ENCODE measurements around the gene TMEM119. TPM values are rescaled to one million over a fixed set of nuclear protein-coding genes. Genes with fewer than 3 reads are reported as not detected.

The TMEM119 gene
- total and polyA plus RNA-seq, 2 of the 8 experiments (the other 6 are each of a cell fraction or from before 2014, with no cell fraction given): 0.35 to 0.61 TPM

DNA sequence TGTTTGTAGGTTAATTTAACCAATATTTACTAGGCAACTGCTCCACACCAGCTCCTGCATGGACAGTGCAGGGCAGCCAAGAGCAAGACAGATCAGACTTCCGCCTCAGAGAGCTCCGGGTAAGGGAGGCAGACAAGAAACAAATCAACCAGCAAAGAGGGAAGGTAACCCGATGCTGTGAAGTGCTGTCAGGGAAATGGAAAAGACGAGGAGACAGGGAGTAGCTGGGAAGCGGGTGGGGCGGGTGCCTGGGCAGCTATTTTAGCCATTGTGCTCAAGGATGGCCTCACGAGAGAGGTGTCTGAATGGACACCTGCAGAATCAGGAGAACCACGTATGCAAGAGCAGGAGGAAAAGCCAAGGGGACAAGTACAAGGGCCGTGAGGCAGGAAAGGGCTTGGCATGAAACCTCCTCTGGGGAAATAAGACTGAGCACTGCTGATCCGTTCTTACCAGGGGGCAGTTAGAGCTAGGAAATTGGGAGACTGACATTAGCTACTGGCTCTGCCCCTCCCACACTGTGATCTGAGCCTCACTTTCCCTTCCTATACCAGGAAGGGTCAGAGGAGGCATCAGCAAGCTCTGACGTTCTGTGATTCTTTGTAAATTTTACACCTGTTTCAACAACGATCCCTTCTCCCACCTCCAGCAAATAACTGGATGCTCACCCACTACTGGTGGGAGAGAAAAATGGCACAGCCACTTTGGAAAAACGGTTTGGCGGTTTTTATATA, 6.5 kb upstream of the TMEM119 start (continued):
- TF ChIP-seq, protein P1, sequence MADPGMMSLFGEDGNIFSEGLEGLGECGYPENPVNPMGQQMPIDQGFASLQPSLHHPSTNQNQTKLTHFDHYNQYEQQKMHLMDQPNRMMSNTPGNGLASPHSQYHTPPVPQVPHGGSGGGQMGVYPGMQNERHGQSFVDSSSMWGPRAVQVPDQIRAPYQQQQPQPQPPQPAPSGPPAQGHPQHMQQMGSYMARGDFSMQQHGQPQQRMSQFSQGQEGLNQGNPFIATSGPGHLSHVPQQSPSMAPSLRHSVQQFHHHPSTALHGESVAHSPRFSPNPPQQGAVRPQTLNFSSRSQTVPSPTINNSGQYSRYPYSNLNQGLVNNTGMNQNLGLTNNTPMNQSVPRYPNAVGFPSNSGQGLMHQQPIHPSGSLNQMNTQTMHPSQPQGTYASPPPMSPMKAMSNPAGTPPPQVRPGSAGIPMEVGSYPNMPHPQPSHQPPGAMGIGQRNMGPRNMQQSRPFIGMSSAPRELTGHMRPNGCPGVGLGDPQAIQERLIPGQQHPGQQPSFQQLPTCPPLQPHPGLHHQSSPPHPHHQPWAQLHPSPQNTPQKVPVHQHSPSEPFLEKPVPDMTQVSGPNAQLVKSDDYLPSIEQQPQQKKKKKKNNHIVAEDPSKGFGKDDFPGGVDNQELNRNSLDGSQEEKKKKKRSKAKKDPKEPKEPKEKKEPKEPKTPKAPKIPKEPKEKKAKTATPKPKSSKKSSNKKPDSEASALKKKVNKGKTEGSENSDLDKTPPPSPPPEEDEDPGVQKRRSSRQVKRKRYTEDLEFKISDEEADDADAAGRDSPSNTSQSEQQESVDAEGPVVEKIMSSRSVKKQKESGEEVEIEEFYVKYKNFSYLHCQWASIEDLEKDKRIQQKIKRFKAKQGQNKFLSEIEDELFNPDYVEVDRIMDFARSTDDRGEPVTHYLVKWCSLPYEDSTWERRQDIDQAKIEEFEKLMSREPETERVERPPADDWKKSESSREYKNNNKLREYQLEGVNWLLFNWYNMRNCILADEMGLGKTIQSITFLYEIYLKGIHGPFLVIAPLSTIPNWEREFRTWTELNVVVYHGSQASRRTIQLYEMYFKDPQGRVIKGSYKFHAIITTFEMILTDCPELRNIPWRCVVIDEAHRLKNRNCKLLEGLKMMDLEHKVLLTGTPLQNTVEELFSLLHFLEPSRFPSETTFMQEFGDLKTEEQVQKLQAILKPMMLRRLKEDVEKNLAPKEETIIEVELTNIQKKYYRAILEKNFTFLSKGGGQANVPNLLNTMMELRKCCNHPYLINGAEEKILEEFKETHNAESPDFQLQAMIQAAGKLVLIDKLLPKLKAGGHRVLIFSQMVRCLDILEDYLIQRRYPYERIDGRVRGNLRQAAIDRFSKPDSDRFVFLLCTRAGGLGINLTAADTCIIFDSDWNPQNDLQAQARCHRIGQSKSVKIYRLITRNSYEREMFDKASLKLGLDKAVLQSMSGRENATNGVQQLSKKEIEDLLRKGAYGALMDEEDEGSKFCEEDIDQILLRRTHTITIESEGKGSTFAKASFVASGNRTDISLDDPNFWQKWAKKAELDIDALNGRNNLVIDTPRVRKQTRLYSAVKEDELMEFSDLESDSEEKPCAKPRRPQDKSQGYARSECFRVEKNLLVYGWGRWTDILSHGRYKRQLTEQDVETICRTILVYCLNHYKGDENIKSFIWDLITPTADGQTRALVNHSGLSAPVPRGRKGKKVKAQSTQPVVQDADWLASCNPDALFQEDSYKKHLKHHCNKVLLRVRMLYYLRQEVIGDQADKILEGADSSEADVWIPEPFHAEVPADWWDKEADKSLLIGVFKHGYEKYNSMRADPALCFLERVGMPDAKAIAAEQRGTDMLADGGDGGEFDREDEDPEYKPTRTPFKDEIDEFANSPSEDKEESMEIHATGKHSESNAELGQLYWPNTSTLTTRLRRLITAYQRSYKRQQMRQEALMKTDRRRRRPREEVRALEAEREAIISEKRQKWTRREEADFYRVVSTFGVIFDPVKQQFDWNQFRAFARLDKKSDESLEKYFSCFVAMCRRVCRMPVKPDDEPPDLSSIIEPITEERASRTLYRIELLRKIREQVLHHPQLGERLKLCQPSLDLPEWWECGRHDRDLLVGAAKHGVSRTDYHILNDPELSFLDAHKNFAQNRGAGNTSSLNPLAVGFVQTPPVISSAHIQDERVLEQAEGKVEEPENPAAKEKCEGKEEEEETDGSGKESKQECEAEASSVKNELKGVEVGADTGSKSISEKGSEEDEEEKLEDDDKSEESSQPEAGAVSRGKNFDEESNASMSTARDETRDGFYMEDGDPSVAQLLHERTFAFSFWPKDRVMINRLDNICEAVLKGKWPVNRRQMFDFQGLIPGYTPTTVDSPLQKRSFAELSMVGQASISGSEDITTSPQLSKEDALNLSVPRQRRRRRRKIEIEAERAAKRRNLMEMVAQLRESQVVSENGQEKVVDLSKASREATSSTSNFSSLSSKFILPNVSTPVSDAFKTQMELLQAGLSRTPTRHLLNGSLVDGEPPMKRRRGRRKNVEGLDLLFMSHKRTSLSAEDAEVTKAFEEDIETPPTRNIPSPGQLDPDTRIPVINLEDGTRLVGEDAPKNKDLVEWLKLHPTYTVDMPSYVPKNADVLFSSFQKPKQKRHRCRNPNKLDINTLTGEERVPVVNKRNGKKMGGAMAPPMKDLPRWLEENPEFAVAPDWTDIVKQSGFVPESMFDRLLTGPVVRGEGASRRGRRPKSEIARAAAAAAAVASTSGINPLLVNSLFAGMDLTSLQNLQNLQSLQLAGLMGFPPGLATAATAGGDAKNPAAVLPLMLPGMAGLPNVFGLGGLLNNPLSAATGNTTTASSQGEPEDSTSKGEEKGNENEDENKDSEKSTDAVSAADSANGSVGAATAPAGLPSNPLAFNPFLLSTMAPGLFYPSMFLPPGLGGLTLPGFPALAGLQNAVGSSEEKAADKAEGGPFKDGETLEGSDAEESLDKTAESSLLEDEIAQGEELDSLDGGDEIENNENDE (IDR thresholded peaks at IDR 0.05; ENCODE audit: insufficient replicate concordance, low read length): no peak
- TF ChIP-seq RXRA (IDR thresholded peaks at IDR 0.05; ENCODE audit: insufficient read depth, low read depth, low read length): no peak
- no peak for TF ChIP-seq ASH2L (IDR thresholded peaks at IDR 0.05; ENCODE audit: low read length)
- no peak for TF ChIP-seq RAD21 (IDR thresholded peaks at IDR 0.05 in 1 of 2, conservative IDR thresholded peaks at IDR 0.05 in 1 of 2; ENCODE audit: low read depth in 2 of 2, low read length in 2 of 2)
- TF ChIP-seq CBX8 (IDR thresholded peaks at IDR 0.05; ENCODE audit: borderline replicate concordance, low read depth, low read length): no peak
- TF ChIP-seq BACH1 (IDR thresholded peaks at IDR 0.05; ENCODE audit: low read length): no peak
- TF ChIP-seq SAP30 (IDR thresholded peaks at IDR 0.05; ENCODE audit: insufficient read depth, insufficient replicate concordance, low read length): no peak
